Thyroid gland (tissue), 4 donors: ENCODE measurements around the gene HIVEP2. TPM values are rescaled to one million over a fixed set of nuclear protein-coding genes. Genes with fewer than 3 reads are reported as not detected.

Source experiments
- DNase-seq, 2 donors: peaks; one replicate each; pipeline ENCODE4 v3.0.0-alpha.2; 2019
- H3K27ac ChIP-seq, 3 donors: fragments of 200-600 bp; sonication (generic); 1 replicate in 2 of 3; 2 replicates in 1 of 3; pipeline ENCODE4 v1.5.1; 2016 to 2019; ENCODE audit warnings: mild to moderate bottlenecking in 1 of 3, moderate library complexity in 1 of 3
- H3K27me3 ChIP-seq: fragments of 200-600 bp; sonication (generic); one replicate; pipeline ENCODE4 v1.5.1; 2019
- H3K36me3 ChIP-seq, 2 donors: fragments of 200-600 bp; sonication (generic); one replicate each; pipeline ENCODE4 v1.5.1; 2016 to 2019
- H3K4me1 ChIP-seq, 2 donors: fragments of 200-600 bp; sonication (generic); one replicate each; pipeline ENCODE4 v1.5.1; 2017 to 2019
- H3K4me3 ChIP-seq, 3 donors: fragments of 200-600 bp; sonication (generic); replicated peaks in 1 of 3; 1 replicate in 2 of 3; 2 replicates in 1 of 3; pipeline ENCODE4 v1.5.1; 2016; ENCODE audit warnings: mild to moderate bottlenecking in 1 of 3
- H3K9me3 ChIP-seq: fragments of 200-600 bp; sonication (generic); one replicate; pipeline ENCODE4 v1.5.1; 2017
- POLR2A ChIP-seq, 2 donors: fragments of 450-650 bp; IDR thresholded peaks; one replicate each; pipeline ENCODE4 v1.6.1; 2017; ENCODE audit warnings: antibody characterized with exemption in 2 of 2, mild to moderate bottlenecking in 2 of 2, moderate library complexity in 1 of 2
- WGBS, 2 donors: methylation state at CpG; one replicate each; pipeline ENCODE4 v1.1.5; 2017; 5-methylcytosine and 5-hydroxymethylcytosine counted together
- intact Hi-C: fragments of 100-400 bp; cut with DNase I; formaldehyde crosslinking; loops from one replicate; pipeline ENCODE4 v1.15.1; 2023
- total RNA-seq, 4 donors: library from RNA; depleted of rRNA; stranded (reverse); fragments of >200 nt; gene quantifications; one replicate each; pipeline ENCODE4 v1.2.3, GENCODE V29; 2016
- TF ChIP-seq, protein P1 (sequence below), 6 experiments: fragments of 200-600 bp in 3 of 6; fragments of 450-650 bp in 3 of 6; sonication (generic) in 3 of 6; IDR thresholded peaks; one replicate each; pipeline ENCODE4 v1.5.1; 2016 to 2019; ENCODE audit warnings: antibody characterized with exemption in 6 of 6, mild to moderate bottlenecking in 2 of 6, inconsistent platforms in 1 of 6, moderate library complexity in 1 of 6

HIVEP2 gene
- total RNA-seq, 4 donors from 2014 or later = 23.3 to 41.8 (median 26.4) TPM

DNA sequence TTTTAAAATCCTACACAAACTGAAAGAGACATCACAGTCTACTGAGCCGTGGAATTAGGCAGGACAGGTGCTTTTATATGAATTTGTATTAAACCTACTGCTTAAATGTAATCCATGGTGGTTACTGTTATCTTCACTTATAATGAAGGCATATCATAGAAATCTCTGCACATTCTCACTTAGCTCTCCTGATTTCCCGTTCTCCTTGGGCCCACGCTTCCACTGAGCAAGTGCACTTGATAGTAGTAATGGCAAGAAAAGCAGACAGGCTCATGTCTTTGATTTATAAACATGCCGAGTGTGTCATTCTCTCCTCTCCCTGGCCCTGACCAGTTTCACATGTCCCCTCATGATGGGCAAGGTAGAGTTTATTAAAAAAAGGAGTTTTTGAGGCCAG, 186.3 kb downstream of the HIVEP2 start:
- peaks cover 18 to 28% of the 10 kb centered on the region in 2 donors for H3K36me3 ChIP-seq
- no peak for DNase-seq
- no peak overlapping the region for H3K4me3 ChIP-seq
- no peaks in the 10 kb centered on the region for H3K27me3 ChIP-seq
- TF ChIP-seq, protein P1, sequence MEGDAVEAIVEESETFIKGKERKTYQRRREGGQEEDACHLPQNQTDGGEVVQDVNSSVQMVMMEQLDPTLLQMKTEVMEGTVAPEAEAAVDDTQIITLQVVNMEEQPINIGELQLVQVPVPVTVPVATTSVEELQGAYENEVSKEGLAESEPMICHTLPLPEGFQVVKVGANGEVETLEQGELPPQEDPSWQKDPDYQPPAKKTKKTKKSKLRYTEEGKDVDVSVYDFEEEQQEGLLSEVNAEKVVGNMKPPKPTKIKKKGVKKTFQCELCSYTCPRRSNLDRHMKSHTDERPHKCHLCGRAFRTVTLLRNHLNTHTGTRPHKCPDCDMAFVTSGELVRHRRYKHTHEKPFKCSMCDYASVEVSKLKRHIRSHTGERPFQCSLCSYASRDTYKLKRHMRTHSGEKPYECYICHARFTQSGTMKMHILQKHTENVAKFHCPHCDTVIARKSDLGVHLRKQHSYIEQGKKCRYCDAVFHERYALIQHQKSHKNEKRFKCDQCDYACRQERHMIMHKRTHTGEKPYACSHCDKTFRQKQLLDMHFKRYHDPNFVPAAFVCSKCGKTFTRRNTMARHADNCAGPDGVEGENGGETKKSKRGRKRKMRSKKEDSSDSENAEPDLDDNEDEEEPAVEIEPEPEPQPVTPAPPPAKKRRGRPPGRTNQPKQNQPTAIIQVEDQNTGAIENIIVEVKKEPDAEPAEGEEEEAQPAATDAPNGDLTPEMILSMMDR (IDR thresholded peaks at IDR 0.05) = no peak
- TF ChIP-seq POLR2A (IDR thresholded peaks at IDR 0.05) = no peak
- no peaks in the 10 kb centered on the region for H3K9me3 ChIP-seq
- WGBS, 2 donors = 94 to 96% methylated on average over 4 of the region's 4 CpGs
- intact Hi-C loops = no loop called here
- no peak overlapping the region for H3K27ac ChIP-seq
- no peaks in the 10 kb centered on the region for H3K4me1 ChIP-seq

DNA sequence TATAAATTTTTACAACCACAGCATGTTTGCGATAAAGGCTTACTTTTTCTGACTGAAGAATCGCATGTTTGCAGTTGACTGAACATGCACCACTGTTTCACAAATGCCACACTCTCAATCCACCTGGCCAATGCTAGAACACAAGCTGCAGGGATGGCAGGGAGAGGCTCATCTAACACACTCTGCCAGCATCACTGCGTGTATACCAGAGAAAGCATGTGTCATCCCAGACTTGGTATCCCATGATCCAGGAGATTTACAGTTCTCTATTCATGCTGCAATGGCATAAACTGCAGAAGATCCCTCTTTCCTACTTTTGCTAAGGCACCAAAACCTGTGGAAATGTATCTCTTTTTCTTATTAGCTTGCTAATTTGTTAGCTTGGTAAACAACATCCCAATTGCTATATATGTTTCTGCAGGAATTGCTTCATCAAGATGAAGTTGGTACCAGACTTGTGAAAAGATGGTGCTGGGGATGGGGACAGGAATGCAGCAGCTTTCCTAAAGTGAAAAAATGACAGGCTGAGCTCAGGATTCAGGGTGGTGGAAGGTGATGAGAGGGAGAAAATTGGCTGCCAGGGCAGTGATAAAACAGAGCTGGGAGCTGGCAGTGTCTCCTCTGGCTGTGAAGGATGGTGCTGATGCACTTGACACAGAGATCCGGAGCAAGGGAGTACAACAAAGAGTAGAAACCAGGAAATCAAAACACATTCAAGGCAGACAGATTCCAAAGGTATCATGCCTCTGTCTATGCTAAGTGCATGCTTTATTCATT, 186.9 kb downstream of the HIVEP2 start:
- intact Hi-C loops = no loop called here
- 90 to 93% methylated on average over 4 of the region's 4 CpGs for WGBS, 2 donors
- H3K4me3 ChIP-seq = no peak overlapping the region

DNA sequence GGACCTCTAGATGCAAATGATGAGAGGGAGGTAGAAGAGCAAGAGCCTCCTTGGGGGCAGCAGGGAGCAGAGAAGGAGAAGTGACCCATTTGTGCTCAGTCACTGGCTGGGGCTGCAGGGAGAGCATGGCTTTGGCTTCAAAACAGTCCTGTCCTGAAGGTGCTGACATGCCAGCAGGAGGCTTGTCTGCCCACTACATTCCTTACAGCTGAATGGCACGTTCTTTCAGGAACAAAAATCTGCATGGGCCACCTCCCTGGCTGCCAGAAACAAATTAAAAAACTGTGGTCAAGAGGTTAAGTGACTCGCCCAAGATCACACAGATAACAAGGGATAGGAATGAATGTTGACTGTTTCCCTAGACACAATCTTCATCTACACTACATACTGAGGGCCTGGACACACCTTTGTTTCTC, 188.8 kb downstream of the HIVEP2 start:
- Histone ChIP-seq H3K9me3 (no peaks in the 10 kb centered on the region), H3K4me3 (no peak overlapping the region), H3K36me3 (peaks cover 26 to 36% of the 10 kb centered on the region in 2 donors), H3K27ac (no peak overlapping the region), H3K27me3 (no peaks in the 10 kb centered on the region), H3K4me1 (no peaks in the 10 kb centered on the region)
- intact Hi-C loops = no loop called here
- no peak for TF ChIP-seq POLR2A (IDR thresholded peaks at IDR 0.05)
- TF ChIP-seq, protein P1 (IDR thresholded peaks at IDR 0.05) = no peak
- DNase-seq = no peak
- WGBS, 2 donors = 72 to 79% methylated on average over 2 of the region's 2 CpGs

More for the DNA sequence above, 186.9 kb downstream of the HIVEP2 start:
- DNase-seq = no peak
- Histone ChIP-seq H3K36me3 (peaks cover 24 to 34% of the 10 kb centered on the region in 2 donors), H3K9me3 (no peaks in the 10 kb centered on the region), H3K27me3 (no peaks in the 10 kb centered on the region), H3K4me1 (no peaks in the 10 kb centered on the region), H3K27ac (no peak overlapping the region)
- TF ChIP-seq POLR2A (IDR thresholded peaks at IDR 0.05) = no peak
- TF ChIP-seq, protein P1 (IDR thresholded peaks at IDR 0.05) = no peak

DNA sequence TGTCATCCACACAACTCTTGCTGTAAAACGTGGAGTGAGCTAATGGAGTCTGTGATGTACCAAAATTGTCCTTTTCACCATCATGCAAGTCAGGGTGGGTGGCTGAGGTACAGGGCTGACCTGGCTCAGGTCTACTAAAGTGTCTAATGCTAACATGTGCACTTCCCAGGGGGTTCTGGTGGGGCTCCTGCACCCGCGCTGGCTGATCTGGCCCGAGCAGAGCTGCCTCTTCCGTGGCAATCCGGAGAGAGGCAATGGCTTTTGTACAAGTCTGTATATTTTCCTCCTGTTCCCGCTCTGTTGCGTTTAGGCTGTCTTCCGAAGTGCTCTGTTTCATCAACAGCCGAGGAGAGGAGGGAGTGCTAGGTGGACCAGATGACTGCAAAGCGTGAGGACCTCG, 191.8 kb downstream of the HIVEP2 start:
- WGBS, 2 donors = 94 to 96% methylated on average over 12 of the region's 12 CpGs
- Histone ChIP-seq H3K27me3 (no peaks in the 10 kb centered on the region), H3K9me3 (no peaks in the 10 kb centered on the region), H3K27ac (no peak overlapping the region), H3K4me1 (no peaks in the 10 kb centered on the region), H3K4me3 (no peak overlapping the region), H3K36me3 (peaks cover 8 to 16% of the 10 kb centered on the region in 2 donors)
- no peak for DNase-seq
- intact Hi-C loops = no loop called here
- TF ChIP-seq POLR2A (IDR thresholded peaks at IDR 0.05) = no peak
- TF ChIP-seq, protein P1 (IDR thresholded peaks at IDR 0.05) = no peak

DNA sequence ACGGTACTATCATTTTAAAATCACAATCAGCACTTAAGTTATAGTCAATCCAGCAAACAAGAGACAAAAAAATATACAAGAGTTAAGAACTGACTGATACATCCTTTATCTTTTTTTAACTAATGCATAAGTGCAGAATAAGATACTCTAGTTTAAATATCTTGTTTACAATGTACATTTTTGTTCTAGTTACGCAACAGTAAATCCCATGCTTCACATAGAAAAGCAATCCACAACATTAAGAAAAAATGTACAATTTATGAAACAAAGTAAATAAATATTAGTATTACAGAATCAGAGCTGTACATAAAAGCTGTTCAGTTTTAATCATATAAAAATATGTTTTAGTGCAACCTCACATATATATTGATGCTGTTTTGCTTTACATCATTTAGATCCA, 192.6 kb downstream of the HIVEP2 start:
- Histone ChIP-seq H3K36me3 (peaks cover 8 to 12% of the 10 kb centered on the region in 2 donors), H3K4me1 (no peaks in the 10 kb centered on the region), H3K9me3 (no peaks in the 10 kb centered on the region), H3K4me3 (no peak overlapping the region), H3K27me3 (no peaks in the 10 kb centered on the region), H3K27ac (no peak overlapping the region)
- intact Hi-C loops = no loop called here
- no peak for DNase-seq
- no peak for TF ChIP-seq POLR2A (IDR thresholded peaks at IDR 0.05)
- TF ChIP-seq, protein P1 (IDR thresholded peaks at IDR 0.05) = no peak
- WGBS, 2 donors = 96 to 98% methylated on average over 2 of the region's 2 CpGs
